RWPE1 (cell line): ENCODE results near the gene FHL3.

Source experiments
- CTCF ChIA-PET: fragments of 350-600 bp; sonication (Branson Sonifier 250); formaldehyde crosslinking; extraction: SDS; loops from one replicate; lab custom pipeline; 2021; lab: Yijun Ruan, JAX
- POLR2A ChIA-PET: fragments of 400-600 bp; formaldehyde crosslinking; extraction: SDS; loops from one replicate; lab custom pipeline; 2020; ENCODE audit warnings: antibody characterized with exemption; ENCODE audit not compliant: low non-redundant PET; lab: Yijun Ruan, JAX
- DNase-seq: peaks from one replicate; pipeline ENCODE4 v3.0.0; 2012; ENCODE audit warnings: low spot score
- H3K27ac ChIP-seq: fragments of 450-650 bp; 2 replicates; pipeline ENCODE4 v1.5.1; 2017
- TF ChIP-seq, protein P1 (sequence below): fragments of 450-650 bp; conservative IDR thresholded peaks from 2 replicates; pipeline ENCODE4 v1.5.1; 2017; ENCODE audit warnings: low read depth, mild to moderate bottlenecking

FHL3 gene

GRCh38 chr1:38028671-38029070 is 23.4 kb upstream of the FHL3 start:
- no peak for DNase-seq
- POLR2A ChIA-PET: no interaction called here
- TF ChIP-seq, protein P1, sequence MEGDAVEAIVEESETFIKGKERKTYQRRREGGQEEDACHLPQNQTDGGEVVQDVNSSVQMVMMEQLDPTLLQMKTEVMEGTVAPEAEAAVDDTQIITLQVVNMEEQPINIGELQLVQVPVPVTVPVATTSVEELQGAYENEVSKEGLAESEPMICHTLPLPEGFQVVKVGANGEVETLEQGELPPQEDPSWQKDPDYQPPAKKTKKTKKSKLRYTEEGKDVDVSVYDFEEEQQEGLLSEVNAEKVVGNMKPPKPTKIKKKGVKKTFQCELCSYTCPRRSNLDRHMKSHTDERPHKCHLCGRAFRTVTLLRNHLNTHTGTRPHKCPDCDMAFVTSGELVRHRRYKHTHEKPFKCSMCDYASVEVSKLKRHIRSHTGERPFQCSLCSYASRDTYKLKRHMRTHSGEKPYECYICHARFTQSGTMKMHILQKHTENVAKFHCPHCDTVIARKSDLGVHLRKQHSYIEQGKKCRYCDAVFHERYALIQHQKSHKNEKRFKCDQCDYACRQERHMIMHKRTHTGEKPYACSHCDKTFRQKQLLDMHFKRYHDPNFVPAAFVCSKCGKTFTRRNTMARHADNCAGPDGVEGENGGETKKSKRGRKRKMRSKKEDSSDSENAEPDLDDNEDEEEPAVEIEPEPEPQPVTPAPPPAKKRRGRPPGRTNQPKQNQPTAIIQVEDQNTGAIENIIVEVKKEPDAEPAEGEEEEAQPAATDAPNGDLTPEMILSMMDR: no peak
- peak overlapping the region; percentile 92 for H3K27ac ChIP-seq
- CTCF ChIA-PET: interaction anchor here (1.1 to 4.0 kb wide), 3 partner anchors 39 to 806 kb away, joined by 3 to 28 read pairs (median 4); no protein-coding TSS in a partner anchor

DNA sequence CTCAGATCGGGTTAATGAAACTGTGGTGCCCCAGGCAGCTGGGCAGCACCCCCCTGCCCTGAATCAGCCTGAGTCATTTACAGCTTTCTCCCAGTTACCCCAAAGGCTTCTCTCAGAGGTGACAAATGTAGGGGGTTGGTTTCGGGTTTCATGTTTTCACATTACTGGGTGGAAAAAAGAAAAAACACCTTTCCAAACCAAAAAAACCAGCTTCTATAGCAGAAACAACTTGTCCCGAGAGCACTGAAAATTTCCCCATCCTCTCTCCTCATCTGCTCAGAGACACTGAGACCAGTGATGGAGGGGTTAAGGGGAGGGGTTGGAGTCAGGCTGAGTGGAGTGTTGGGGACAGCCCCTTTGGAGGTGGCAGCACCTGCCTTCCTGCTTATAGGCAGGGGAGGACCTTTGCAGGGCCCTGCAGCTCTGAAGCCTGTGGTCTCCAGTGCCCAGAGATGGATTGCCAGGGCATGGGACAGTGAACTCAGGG is 22.8 kb upstream of the FHL3 start:
- DNase-seq: peak; percentile 84
- POLR2A ChIA-PET: interaction anchor here (1.1 kb wide), 1 partner anchor 11 kb away, joined by 3 read pairs; no protein-coding TSS in a partner anchor
- TF ChIP-seq, protein P1: no peak
- peak overlapping the region; percentile 92 for H3K27ac ChIP-seq
- CTCF ChIA-PET: interaction anchor here (0.9 to 4.0 kb wide), 5 partner anchors 10 to 807 kb away, joined by 3 to 28 read pairs (median 4); no protein-coding TSS in a partner anchor

- H3K27ac ChIP-seq: peak overlapping the region; percentile 92
- DNase-seq: peak; percentile 94
- TF ChIP-seq, protein P1: no peak
- ChIA-PET POLR2A (interaction anchor here (1.1 kb wide), 1 partner anchor 12 kb away, joined by 3 read pairs; no protein-coding TSS in a partner anchor), CTCF (interaction anchor here (0.5 to 4.0 kb wide), 23 partner anchors 10 to 1514 kb away, joined by 3 to 28 read pairs (median 4); partner anchors contain the start of gene UTP11)
Measured at GRCh38 chr1:38027201-38028104, 22.1 kb upstream of the FHL3 start.

DNA sequence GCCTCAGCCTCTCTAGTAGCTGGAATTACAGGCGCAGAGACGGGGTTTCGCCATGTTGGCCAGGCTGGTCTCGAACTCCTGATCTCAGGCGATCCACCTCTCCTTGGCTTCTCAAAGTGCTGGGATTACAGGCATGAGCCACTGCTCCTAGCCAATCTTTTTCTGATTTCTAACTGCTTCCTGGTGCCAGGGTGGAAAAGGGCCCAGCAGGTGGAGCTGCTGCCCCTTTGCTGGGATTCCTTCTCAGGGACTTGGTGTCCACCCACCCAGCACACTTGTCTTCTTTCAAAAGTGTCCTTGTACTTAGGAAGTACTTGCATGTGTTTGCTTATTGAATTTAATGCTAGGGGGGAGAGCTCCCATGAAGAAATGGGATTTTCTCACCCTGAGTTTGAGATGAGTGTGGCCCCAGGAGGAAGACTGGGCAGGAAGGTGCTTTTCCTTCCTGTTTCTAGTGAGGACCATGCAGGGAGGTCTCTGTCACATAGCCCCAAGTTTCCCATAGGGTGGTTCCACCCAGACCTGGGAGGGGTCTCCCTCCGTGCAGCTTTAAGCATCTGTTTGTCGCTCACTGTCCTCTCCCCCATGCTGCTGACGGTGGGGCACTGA is 21.4 kb upstream of the FHL3 start:
- CTCF ChIA-PET: interaction anchor here (0.5 to 4.0 kb wide), 22 partner anchors 11 to 1515 kb away, joined by 3 to 28 read pairs (median 4); partner anchors contain the start of gene UTP11
- TF ChIP-seq, protein P1: peak; percentile 91
- DNase-seq: peak; percentile 77
- H3K27ac ChIP-seq: peak overlapping the region; percentile 92
- POLR2A ChIA-PET: no interaction called here

DNA sequence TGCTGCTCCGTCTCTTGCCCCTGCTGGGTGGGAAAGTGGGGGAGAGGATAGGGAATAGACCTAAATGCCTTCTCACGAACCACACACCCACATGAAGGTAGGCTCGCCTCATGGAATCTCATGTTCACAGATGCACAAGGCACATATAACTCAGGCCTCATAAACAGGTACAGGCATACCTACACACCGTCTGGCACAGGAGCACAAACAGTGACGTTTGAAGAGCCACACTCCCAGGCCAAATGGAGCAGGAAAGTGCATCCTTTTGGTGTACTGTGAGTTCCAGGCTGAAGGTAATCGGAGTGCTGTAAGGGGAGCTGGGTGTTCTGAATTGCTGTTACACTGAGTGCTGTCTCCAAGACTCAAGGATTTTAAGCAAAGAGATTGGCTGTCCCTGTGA is 20.4 kb upstream of the FHL3 start:
- no peak for DNase-seq
- peak overlapping the region; percentile 92 for H3K27ac ChIP-seq
- ChIA-PET CTCF (interaction anchor here (0.6 to 4.0 kb wide), 5 partner anchors 14 to 809 kb away, joined by 3 to 28 read pairs (median 5); no protein-coding TSS in a partner anchor), POLR2A (no interaction called here)
- TF ChIP-seq, protein P1: no peak

- TF ChIP-seq, protein P1: no peak
- DNase-seq: no peak
- CTCF ChIA-PET: interaction anchor here (0.6 to 4.0 kb wide), 2 partner anchors 408 to 810 kb away, joined by 7 to 28 read pairs; no protein-coding TSS in a partner anchor
- H3K27ac ChIP-seq: peak overlapping the region; percentile 92
- POLR2A ChIA-PET: no interaction called here
Measured at GRCh38 chr1:38025233-38025632, 19.9 kb upstream of the FHL3 start.
